Non-pigmented ciliary epithelial cell (primary cell): Measurements from ENCODE around the gene PPP1R1B.
"Not testable (repeated sequence)": the region's sequence is repeated elsewhere in the genome, so short reads cannot be mapped to it uniquely, and the experiment has no call there.

Source experiments
- DNase-seq: peaks from one replicate; pipeline ENCODE4 v3.0.0-alpha.2; 2010; ENCODE audit warnings: low read depth

PPP1R1B gene

GRCh38 chr17:39626171-39627046 lies at the start of gene PPP1R1B:
Gene PPP1R1B (plus strand): TSS chr17:39626952. CDS start chr17:39627393, 441 bp downstream.
- DNase-seq = no peak

- no peak for DNase-seq
Observed at GRCh38 chr17:39578272-39578671, 48.5 kb upstream of the PPP1R1B start.

- no peak for DNase-seq
Observed at GRCh38 chr17:39579318-39580081, 47.3 kb upstream of the PPP1R1B start.

- DNase-seq = no peak
Observed at GRCh38 chr17:39580082-39580468, 46.7 kb upstream of the PPP1R1B start.

- DNase-seq = no peak
Observed at GRCh38 chr17:39581071-39581758, 45.5 kb upstream of the PPP1R1B start.

GRCh38 chr17:39581759-39582085 lies 45.0 kb upstream of the PPP1R1B start:
- DNase-seq = no peak

GRCh38 chr17:39582658-39583057 lies 44.1 kb upstream of the PPP1R1B start:
- no peak for DNase-seq

- DNase-seq = not testable (repeated sequence)
Observed at GRCh38 chr17:39590180-39590579, 36.6 kb upstream of the PPP1R1B start.

- DNase-seq = no peak
Observed at GRCh38 chr17:39591958-39592954, 34.5 kb upstream of the PPP1R1B start.

GRCh38 chr17:39593371-39593770 lies 33.4 kb upstream of the PPP1R1B start:
- DNase-seq = no peak

GRCh38 chr17:39595294-39595693 lies 31.5 kb upstream of the PPP1R1B start:
- no peak for DNase-seq

GRCh38 chr17:39595928-39596510 lies 30.7 kb upstream of the PPP1R1B start:
- DNase-seq = no peak

- DNase-seq = no peak
Observed at GRCh38 chr17:39596543-39597267, 30.0 kb upstream of the PPP1R1B start.

- DNase-seq = no peak
Observed at GRCh38 chr17:39597372-39598046, 29.2 kb upstream of the PPP1R1B start.

GRCh38 chr17:39598047-39598481 lies 28.7 kb upstream of the PPP1R1B start:
- no peak for DNase-seq

- no peak for DNase-seq
Observed at GRCh38 chr17:39598630-39599003, 28.1 kb upstream of the PPP1R1B start.

GRCh38 chr17:39599004-39599664 lies 27.6 kb upstream of the PPP1R1B start:
- DNase-seq = no peak

GRCh38 chr17:39599665-39600231 lies 27.0 kb upstream of the PPP1R1B start:
- no peak for DNase-seq
